ENCODE results near the gene NBEA.

DNA sequence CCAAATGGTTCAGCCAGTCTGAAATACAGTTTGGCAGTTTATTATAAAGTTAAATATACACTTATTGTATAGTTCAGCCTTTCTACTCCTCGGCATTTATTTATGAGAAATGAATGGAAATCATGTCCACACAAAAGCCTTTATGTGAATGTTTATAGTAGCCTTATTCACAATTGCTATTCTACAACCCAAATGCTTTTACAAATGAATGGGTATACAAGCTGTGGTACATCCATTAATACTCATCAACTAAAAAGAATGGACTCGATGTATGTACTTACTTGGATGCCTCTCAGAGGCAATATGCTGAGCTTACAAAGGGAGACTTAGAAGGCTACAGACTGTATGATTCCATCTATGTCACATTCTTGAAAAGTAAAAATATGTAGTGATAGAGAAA, 150.7 kb downstream of the NBEA start:
- TF ChIP-seq, protein P1, sequence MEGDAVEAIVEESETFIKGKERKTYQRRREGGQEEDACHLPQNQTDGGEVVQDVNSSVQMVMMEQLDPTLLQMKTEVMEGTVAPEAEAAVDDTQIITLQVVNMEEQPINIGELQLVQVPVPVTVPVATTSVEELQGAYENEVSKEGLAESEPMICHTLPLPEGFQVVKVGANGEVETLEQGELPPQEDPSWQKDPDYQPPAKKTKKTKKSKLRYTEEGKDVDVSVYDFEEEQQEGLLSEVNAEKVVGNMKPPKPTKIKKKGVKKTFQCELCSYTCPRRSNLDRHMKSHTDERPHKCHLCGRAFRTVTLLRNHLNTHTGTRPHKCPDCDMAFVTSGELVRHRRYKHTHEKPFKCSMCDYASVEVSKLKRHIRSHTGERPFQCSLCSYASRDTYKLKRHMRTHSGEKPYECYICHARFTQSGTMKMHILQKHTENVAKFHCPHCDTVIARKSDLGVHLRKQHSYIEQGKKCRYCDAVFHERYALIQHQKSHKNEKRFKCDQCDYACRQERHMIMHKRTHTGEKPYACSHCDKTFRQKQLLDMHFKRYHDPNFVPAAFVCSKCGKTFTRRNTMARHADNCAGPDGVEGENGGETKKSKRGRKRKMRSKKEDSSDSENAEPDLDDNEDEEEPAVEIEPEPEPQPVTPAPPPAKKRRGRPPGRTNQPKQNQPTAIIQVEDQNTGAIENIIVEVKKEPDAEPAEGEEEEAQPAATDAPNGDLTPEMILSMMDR (conservative IDR thresholded peaks at IDR 0.05) = no peak
- no peak for TF ChIP-seq ZFX (IDR thresholded peaks at IDR 0.05)
